Measurements from ENCODE around the gene DEXI.

DEXI gene

GRCh38 chr16:10964891-10965326 is 22.6 kb upstream of the DEXI start:
- DNase-seq (ENCODE audit: low read depth), result no peak
- no peak overlapping the region for H3K4me3 ChIP-seq (ENCODE audit: low read depth, low read length)
- TF ChIP-seq CTCF (conservative IDR thresholded peaks at IDR 0.05; ENCODE audit: low read depth, low read length), result no peak

GRCh38 chr16:10964039-10964890 is 22.0 kb upstream of the DEXI start:
- no peak overlapping the region for H3K4me3 ChIP-seq (ENCODE audit: low read depth, low read length)
- peak; percentile 81 for DNase-seq (ENCODE audit: low read depth)
- TF ChIP-seq CTCF (conservative IDR thresholded peaks at IDR 0.05; ENCODE audit: low read depth, low read length), result peak; percentile 96

GRCh38 chr16:10961231-10961630 is 19.0 kb upstream of the DEXI start:
- H3K4me3 ChIP-seq (ENCODE audit: low read depth, low read length), result no peak overlapping the region
- no peak for TF ChIP-seq CTCF (conservative IDR thresholded peaks at IDR 0.05; ENCODE audit: low read depth, low read length)
- DNase-seq (ENCODE audit: low read depth), result peak; percentile 74

GRCh38 chr16:10959161-10959560 is 16.9 kb upstream of the DEXI start:
- DNase-seq (ENCODE audit: low read depth), result no peak
- no peak overlapping the region for H3K4me3 ChIP-seq (ENCODE audit: low read depth, low read length)
- no peak for TF ChIP-seq CTCF (conservative IDR thresholded peaks at IDR 0.05; ENCODE audit: low read depth, low read length)

- TF ChIP-seq CTCF (conservative IDR thresholded peaks at IDR 0.05; ENCODE audit: low read depth, low read length), result no peak
- no peak overlapping the region for H3K4me3 ChIP-seq (ENCODE audit: low read depth, low read length)
- peak; percentile 38 for DNase-seq (ENCODE audit: low read depth)
Observed at GRCh38 chr16:10957771-10958482, 15.7 kb upstream of the DEXI start.

GRCh38 chr16:10954903-10955302 is 12.6 kb upstream of the DEXI start:
- DNase-seq (ENCODE audit: low read depth), result no peak
- H3K4me3 ChIP-seq (ENCODE audit: low read depth, low read length), result no peak overlapping the region
- no peak for TF ChIP-seq CTCF (conservative IDR thresholded peaks at IDR 0.05; ENCODE audit: low read depth, low read length)
